HFFc6 (cell line): ENCODE measurements around the gene MEN1. TPM values are rescaled to one million over a fixed set of nuclear protein-coding genes. Genes with fewer than 3 reads are reported as not detected.

Experiments used
- DNase-seq: peaks from one replicate; pipeline ENCODE4 v3.0.0-alpha.2; 2018
- H3K27ac Mint-ChIP-seq: 2 replicates; pipeline ENCODE4 v1.8.0; 2020; ENCODE audit warnings: mild to moderate bottlenecking, mixed read lengths
- H3K27me3 Mint-ChIP-seq: 2 replicates; pipeline ENCODE4 v1.8.0; 2021; ENCODE audit warnings: mild to moderate bottlenecking, moderate library complexity, mixed read lengths; ENCODE audit not compliant: insufficient read depth
- H3K36me3 Mint-ChIP-seq: 2 replicates; pipeline ENCODE4 v1.8.0; 2021; ENCODE audit warnings: low read depth, mixed read lengths
- H3K4me1 Mint-ChIP-seq: 2 replicates; pipeline ENCODE4 v1.8.0; 2020; ENCODE audit warnings: low read depth, mixed read lengths
- H3K4me3 Mint-ChIP-seq: 2 replicates; pipeline ENCODE4 v1.8.0; 2020; ENCODE audit warnings: mild to moderate bottlenecking, moderate library complexity, mixed read lengths
- H3K9me3 Mint-ChIP-seq: 2 replicates; pipeline ENCODE4 v1.8.0; 2020; ENCODE audit warnings: mild to moderate bottlenecking, mixed read lengths
- total RNA-seq, 6 experiments: library from RNA; stranded (reverse); fragmentation: NEBNext Ultra II Directional; extraction: Animal tissue kit (Norgen Biotek cat#: 25700); gene quantifications; 2 replicates in 1 of 6; 3 replicates in 5 of 6; pipeline ENCODE4 v1.2.3, GENCODE V29; 2021
- TF ChIP-seq, protein P1 (sequence below): fragments of 200-600 bp; sonication (generic); IDR thresholded peaks from 2 replicates; pipeline ENCODE4 v1.5.0; 2021; ENCODE audit warnings: antibody characterized with exemption, mild to moderate bottlenecking

The MEN1 gene
- total RNA-seq, 6 experiments from 2014 or later = 23.9 to 35.5 (median 26.9) TPM

DNA sequence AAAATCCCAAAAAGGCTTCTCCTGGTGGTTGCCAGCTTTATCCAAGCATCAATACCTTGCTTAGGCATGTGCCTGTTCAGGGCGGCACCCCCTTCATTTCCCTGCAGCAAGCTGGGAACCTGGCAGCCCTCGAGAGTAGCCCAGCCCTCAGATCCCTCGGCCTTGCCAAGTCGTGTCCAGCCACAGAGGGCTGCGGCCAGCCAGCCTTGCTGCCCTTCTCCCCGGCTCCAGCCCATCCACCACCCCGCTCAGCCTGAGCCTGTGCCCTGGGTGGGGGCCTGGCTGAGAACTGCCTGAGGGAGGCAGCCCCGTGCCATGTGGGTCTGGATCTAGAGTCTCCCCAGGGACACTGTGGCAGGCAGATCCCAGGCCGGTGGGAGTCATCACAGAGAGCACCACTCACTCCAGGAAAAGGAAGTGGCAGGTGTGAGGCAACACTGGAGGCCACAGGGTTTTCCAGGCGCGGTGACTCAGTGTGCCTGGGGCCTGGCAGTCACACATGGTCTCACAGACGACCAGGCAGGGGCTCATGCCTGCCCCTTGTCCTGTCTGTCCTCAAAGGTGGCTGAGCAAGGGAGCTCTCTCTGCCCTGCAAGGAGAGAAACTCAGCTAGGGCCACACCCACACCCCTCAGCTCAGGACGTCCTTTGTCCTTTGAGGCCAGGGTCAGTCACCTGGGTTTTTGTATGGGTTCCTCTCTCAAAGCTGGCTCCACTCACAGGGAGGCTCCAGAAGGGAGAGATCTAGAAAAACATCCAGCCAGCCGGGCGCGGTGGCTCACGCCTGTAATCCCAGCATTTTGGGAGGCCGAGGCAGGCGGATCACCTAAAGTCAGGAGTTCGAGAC, 46.3 kb upstream of the MEN1 start:
- H3K27ac Mint-ChIP-seq = peak overlapping the region; percentile 92

GRCh38 chr11:64855596-64856304, 45.4 kb upstream of the MEN1 start:
- Mint-ChIP-seq H3K27me3 (peaks cover 2% of the 10 kb centered on the region; the same call in 1 of the 2 replicates), H3K4me1 (peaks cover 44% of the 10 kb centered on the region), H3K36me3 (peaks cover 27% of the 10 kb centered on the region), H3K4me3 (peak overlapping the region; percentile 62), H3K9me3 (no peaks in the 10 kb centered on the region), H3K27ac (peak overlapping the region; percentile 92)
- TF ChIP-seq, protein P1, sequence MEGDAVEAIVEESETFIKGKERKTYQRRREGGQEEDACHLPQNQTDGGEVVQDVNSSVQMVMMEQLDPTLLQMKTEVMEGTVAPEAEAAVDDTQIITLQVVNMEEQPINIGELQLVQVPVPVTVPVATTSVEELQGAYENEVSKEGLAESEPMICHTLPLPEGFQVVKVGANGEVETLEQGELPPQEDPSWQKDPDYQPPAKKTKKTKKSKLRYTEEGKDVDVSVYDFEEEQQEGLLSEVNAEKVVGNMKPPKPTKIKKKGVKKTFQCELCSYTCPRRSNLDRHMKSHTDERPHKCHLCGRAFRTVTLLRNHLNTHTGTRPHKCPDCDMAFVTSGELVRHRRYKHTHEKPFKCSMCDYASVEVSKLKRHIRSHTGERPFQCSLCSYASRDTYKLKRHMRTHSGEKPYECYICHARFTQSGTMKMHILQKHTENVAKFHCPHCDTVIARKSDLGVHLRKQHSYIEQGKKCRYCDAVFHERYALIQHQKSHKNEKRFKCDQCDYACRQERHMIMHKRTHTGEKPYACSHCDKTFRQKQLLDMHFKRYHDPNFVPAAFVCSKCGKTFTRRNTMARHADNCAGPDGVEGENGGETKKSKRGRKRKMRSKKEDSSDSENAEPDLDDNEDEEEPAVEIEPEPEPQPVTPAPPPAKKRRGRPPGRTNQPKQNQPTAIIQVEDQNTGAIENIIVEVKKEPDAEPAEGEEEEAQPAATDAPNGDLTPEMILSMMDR = no peak
- DNase-seq = no peak

More for the DNA sequence above, 46.3 kb upstream of the MEN1 start:
- peaks cover 26% of the 10 kb centered on the region for H3K36me3 Mint-ChIP-seq
- no peaks in the 10 kb centered on the region for H3K9me3 Mint-ChIP-seq
- peaks cover 36% of the 10 kb centered on the region for H3K4me1 Mint-ChIP-seq
- H3K27me3 Mint-ChIP-seq = peaks cover 2% of the 10 kb centered on the region; the same call in 1 of the 2 replicates
- H3K4me3 Mint-ChIP-seq = peak overlapping the region; percentile 39; the same call in 1 of the 2 replicates
- peak; percentile 84 for DNase-seq
- TF ChIP-seq, protein P1 = no peak

GRCh38 chr11:64854534-64855502, 44.5 kb upstream of the MEN1 start:
- H3K4me1 Mint-ChIP-seq = peaks cover 51% of the 10 kb centered on the region
- TF ChIP-seq, protein P1 = no peak
- peak; percentile 90 for DNase-seq
- H3K4me3 Mint-ChIP-seq = peak overlapping the region; percentile 62
- no peaks in the 10 kb centered on the region for H3K9me3 Mint-ChIP-seq
- H3K36me3 Mint-ChIP-seq = peaks cover 23% of the 10 kb centered on the region
- H3K27ac Mint-ChIP-seq = peak overlapping the region; percentile 92
- peaks cover 6% of the 10 kb centered on the region; the same call in 1 of the 2 replicates for H3K27me3 Mint-ChIP-seq

GRCh38 chr11:64854157-64854533, 43.8 kb upstream of the MEN1 start:
- Mint-ChIP-seq H3K4me3 (peak overlapping the region; percentile 62; the same call in 1 of the 2 replicates), H3K4me1 (peaks cover 57% of the 10 kb centered on the region), H3K9me3 (no peaks in the 10 kb centered on the region), H3K27me3 (peaks cover 11% of the 10 kb centered on the region), H3K27ac (peak overlapping the region; percentile 92), H3K36me3 (peaks cover 23% of the 10 kb centered on the region)
- no peak for DNase-seq
- TF ChIP-seq, protein P1 = no peak

DNA sequence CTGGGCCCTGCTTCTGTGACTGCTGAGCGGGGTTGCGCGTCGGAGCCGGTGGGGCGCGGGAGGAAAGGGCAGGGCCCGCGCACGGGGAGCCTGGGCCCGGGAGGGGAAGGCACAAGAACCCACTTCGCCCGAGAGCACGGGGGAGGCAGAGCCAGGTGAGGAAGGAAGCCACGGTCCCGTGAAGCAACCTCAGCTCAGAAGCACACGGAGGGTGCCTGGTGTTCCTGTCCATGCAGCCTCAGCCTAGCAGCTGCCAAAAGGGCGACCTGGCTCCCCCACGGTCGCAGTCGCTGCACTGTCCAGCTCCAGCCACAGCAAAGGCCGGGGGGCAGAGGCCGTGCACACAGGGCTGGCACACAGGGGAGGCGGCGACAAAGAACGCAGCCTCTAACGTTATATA, 43.4 kb upstream of the MEN1 start:
- Mint-ChIP-seq H3K4me1 (peaks cover 58% of the 10 kb centered on the region), H3K27me3 (peaks cover 11% of the 10 kb centered on the region), H3K36me3 (peaks cover 23% of the 10 kb centered on the region), H3K27ac (no peak overlapping the region), H3K4me3 (no peak overlapping the region), H3K9me3 (no peaks in the 10 kb centered on the region)
- no peak for DNase-seq
- TF ChIP-seq, protein P1 = no peak
